G401 (cell line): Measurements from ENCODE around the gene PC. TPM values are rescaled to one million over a fixed set of nuclear protein-coding genes. Genes with fewer than 3 reads are reported as not detected.
"Not testable (repeated sequence)": the region's sequence is repeated elsewhere in the genome, so short reads cannot be mapped to it uniquely, and the experiment has no call there.

Source experiments
- DNase-seq: peaks from one replicate; pipeline ENCODE4 v3.0.0-alpha.2; 2015; ENCODE audit warnings: low spot score
- in situ Hi-C: cut with HindIII; loops from 2 replicates; pipeline ENCODE4 v1.10.0; 2016; ENCODE audit warnings: low sequenced_read_pairs, mixed read lengths
- total RNA-seq: library from RNA; depleted of rRNA; stranded (reverse); fragments of >200 nt; shearing (Covaris generic); gene quantifications from 2 replicates; pipeline ENCODE4 v1.2.3, GENCODE V29; 2014; rRNA removed

The PC gene
- total RNA-seq, 1 experiment from 2014 or later, result 93.9 TPM

- in situ Hi-C loops, result no loop called here
- no peak for DNase-seq
Observed at GRCh38 chr11:66834539-66834845, 123.7 kb downstream of the PC start.

DNA sequence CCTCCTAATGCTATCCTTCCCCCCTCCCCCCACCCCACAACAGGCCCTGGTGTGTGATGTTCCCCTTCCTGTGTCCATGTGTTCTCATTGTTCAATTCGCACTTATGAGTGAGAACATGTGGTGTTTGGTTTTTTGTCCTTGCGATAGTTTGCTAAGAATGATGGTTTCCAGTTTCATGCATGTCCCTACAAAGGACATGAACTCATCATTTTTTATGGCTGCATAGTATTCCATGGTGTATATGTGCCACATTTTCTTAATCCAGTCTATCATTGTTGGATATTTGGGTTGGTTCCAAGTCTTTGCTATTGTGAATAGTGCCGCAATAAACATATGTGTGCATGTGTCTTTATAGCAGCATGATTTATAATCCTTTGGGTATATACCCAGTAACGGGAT, 133.6 kb downstream of the PC start:
- DNase-seq, in situ Hi-C loops: not testable (repeated sequence)

DNA sequence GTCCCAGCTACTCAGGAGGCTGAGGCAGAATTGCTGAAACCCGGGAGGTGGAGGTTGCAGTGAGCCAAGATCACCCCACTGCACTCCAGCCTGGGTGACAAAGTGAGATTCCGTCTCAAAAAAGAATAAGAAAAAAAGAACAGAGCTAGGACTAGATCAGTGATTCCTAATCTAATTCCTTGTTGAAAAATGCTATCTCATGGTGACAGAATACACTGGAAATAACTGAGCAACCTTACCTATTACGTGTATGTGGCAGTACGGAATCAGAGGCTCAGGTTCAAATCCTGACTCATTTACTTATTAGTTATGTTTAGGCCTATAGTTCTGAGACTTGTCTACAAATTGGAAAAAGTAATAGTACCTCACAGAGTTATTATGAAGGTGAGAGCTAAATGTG, 134.5 kb downstream of the PC start:
- no peak for DNase-seq

GRCh38 chr11:66820901-66821300, 137.3 kb downstream of the PC start:
- in situ Hi-C loops, result no loop called here
- no peak for DNase-seq

More for the DNA sequence above, 134.5 kb downstream of the PC start:
- in situ Hi-C loops, result no loop called here

GRCh38 chr11:66820381-66820780, 137.8 kb downstream of the PC start:
- in situ Hi-C loops, result no loop called here
- no peak for DNase-seq

- in situ Hi-C loops, result no loop called here
- DNase-seq, result no peak
Observed at GRCh38 chr11:66818231-66818955, 139.8 kb downstream of the PC start.

- no peak for DNase-seq
- in situ Hi-C loops, result no loop called here
Observed at GRCh38 chr11:66815646-66816045, 142.5 kb downstream of the PC start.

DNA sequence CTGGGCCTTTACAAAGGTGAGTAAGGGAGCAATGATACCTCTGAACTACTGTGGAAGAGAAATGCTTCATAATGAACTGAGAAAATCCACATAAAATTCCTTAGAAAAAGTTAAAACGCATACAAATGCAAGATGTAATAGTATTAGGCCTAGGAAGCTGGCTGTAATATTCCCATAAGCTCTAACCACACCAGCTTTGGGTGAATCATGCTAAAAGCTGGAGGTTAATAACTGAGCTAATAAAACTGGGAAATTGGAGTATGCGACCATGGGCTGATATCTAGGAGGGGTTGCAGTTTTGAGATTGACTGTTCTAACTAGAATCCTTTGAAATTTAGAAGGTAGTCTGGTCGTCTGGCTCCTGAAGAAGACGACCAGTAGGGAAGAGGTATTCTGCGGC, 143.5 kb downstream of the PC start:
- in situ Hi-C loops, result no loop called here
- no peak for DNase-seq

GRCh38 chr11:66810576-66811185, 147.5 kb downstream of the PC start:
- in situ Hi-C loops, result no loop called here
- no peak for DNase-seq

- no peak for DNase-seq
- in situ Hi-C loops, result no loop called here
Observed at GRCh38 chr11:66809592-66809991, 148.6 kb downstream of the PC start.

DNA sequence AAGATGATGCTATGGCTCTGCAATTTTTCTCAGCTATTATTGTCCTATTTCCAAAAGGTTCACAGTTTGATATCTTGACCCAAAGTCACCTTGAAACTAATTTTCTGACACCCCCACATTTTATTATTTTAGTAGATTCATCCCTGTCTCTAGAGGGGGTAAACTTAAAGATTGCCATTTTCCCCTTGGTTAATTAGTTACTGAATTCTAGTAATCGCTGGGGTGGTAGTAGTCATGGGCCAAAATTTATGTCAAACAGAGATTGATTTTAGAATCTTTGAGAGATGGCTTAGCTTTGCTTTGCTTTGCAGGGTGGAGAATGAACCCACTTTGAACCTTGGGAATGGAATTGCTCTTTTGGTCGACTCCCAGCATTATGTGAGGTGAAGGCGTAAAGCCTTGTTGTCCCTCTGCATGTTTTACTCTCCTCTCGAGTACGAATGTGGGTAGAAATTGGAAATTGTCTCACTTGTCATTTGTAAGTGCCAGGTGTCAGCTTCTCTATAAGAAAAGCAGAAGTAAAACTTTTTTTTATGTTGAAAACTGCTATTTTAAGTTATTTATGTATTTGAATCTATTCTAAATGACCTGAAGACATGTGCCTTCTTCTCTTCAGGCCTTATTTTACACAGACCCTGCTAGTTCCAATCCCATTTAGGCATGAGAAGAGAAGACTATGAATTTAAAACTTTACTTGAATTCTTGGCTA, 157.3 kb downstream of the PC start:
- DNase-seq, result no peak
- in situ Hi-C loops, result no loop called here

GRCh38 chr11:66799815-66800214, 158.4 kb downstream of the PC start:
- DNase-seq, in situ Hi-C loops: not testable (repeated sequence)

Other genes with a start within 250 kb of the PC start
- gene SPTBN2, start 229.2 kb downstream of the PC start, total RNA-seq, result 102 and 103 TPM in 2 replicates
- gene RCE1, start 114.9 kb downstream of the PC start, total RNA-seq, result 32.7 and 40.2 TPM in 2 replicates
- 48.4 and 67.5 TPM in 2 replicates for gene LRFN4, start 101.3 kb downstream of the PC start, total RNA-seq
- gene C11orf86, start 16.9 kb upstream of the PC start, total RNA-seq, result not detected in 2 replicates
- 0.74 and 1.1 TPM in 2 replicates for gene SYT12, start 64.8 kb upstream of the PC start, total RNA-seq
- gene RHOD, start 98.5 kb upstream of the PC start, total RNA-seq, result not detected in 2 replicates
- gene KDM2A, start 160.9 kb upstream of the PC start, total RNA-seq, result 11.4 and 13.4 TPM in 2 replicates